Stomach (tissue), 9 donors: ENCODE data around the gene CHERP. TPM values are rescaled to one million over a fixed set of nuclear protein-coding genes. Genes with fewer than 3 reads are reported as not detected.

ENCODE experiments used
- DNase-seq, 2 donors: peaks; one replicate each; pipeline versions ENCODE4 v3.0.0 to v3.0.0-alpha.2; 2013 to 2019
- H3K27ac ChIP-seq, 5 donors: fragments of 200-600 bp in 4 of 5; sonication (generic) in 4 of 5; one replicate each; pipeline ENCODE4 v1.5.1; 2013 to 2019; ENCODE audit warnings: mild to moderate bottlenecking in 1 of 5, moderate library complexity in 1 of 5
- H3K27me3 ChIP-seq, 3 donors: fragments of 200-600 bp; sonication (generic); one replicate each; pipeline ENCODE4 v1.5.1; 2017 to 2019; ENCODE audit warnings: mixed run types in 1 of 3
- H3K36me3 ChIP-seq, 4 donors: fragments of 200-600 bp; sonication (generic); 1 replicate in 3 of 4; 2 replicates in 1 of 4; pipeline ENCODE4 v1.5.1; 2016 to 2019
- H3K4me1 ChIP-seq, 4 donors: fragments of 200-600 bp; sonication (generic); one replicate each; pipeline ENCODE4 v1.5.1; 2016 to 2019
- H3K4me3 ChIP-seq, 4 donors: fragments of 200-600 bp; sonication (generic) in 3 of 4; one replicate each; pipeline ENCODE4 v1.5.1; 2016 to 2019; ENCODE audit warnings: mild to moderate bottlenecking in 1 of 4
- H3K9me3 ChIP-seq, 4 donors: fragments of 200-600 bp; sonication (generic); one replicate each; pipeline ENCODE4 v1.5.1; 2016 to 2019
- CTCF ChIP-seq, 7 experiments: fragments of 450-650 bp in 4 of 7; fragments of 200-600 bp in 3 of 7; sonication (generic) in 3 of 7; IDR thresholded peaks; one replicate each; pipeline ENCODE4 v1.5.1; 2016 to 2019; ENCODE audit warnings: antibody characterized with exemption in 7 of 7, control low read depth in 2 of 7, mild to moderate bottlenecking in 1 of 7
- EP300 ChIP-seq: sonication (generic); formaldehyde crosslinking; IDR thresholded peaks from one replicate; pipeline ENCODE4 v1.6.1; 2017; ENCODE audit warnings: antibody characterized with exemption
- POLR2A ChIP-seq, 4 donors: fragments of 450-650 bp; IDR thresholded peaks; one replicate each; pipeline ENCODE4 v1.6.1; 2016; ENCODE audit warnings: antibody characterized with exemption in 4 of 4, control low read depth in 2 of 4, mild to moderate bottlenecking in 1 of 4, moderate library complexity in 1 of 4
- POLR2AphosphoS5 ChIP-seq, 3 donors: sonication (generic); formaldehyde crosslinking; IDR thresholded peaks; one replicate each; pipeline ENCODE4 v1.6.1; 2016; ENCODE audit warnings: antibody characterized with exemption in 3 of 3
- WGBS, 5 donors: extraction: QIAGEN DNeasy Blood & Tissue Kit in 3 of 5; methylation state at CpG; one replicate each; pipeline versions ENCODE4 v1.1.5 to v1.1.7; 2013 to 2018; 5-methylcytosine and 5-hydroxymethylcytosine counted together
- intact Hi-C: fragments of 100-400 bp; cut with DNase I; formaldehyde crosslinking; loops from one replicate; pipeline ENCODE4 v1.15.1; 2023; ENCODE audit warnings: low total_unique reads
- polyA plus RNA-seq, 3 donors: library from polyadenylated mRNA; stranded (reverse); fragments of 200-250 nt; gene quantifications; one replicate each; pipeline ENCODE4 v1.2.3, GENCODE V29; 2013
- total RNA-seq, 5 donors: library from RNA; depleted of rRNA; stranded (reverse); fragments of >200 nt; gene quantifications; one replicate each; pipeline versions ENCODE4 v1.1.0 to v1.2.3, GENCODE V29; 2014 to 2016
- donor health status: healthy with polysubstance abuse.
- donor health status: Bipolar disorder and iron deficiency.
- donor health status: healthy.

Gene CHERP
- total and polyA plus RNA-seq, 8 donors: 3.5 to 64.7 (median 11.5) TPM

- WGBS, 5 donors: 93 to 95% (median 94%) methylated on average over 39 to 54 of the region's 54 CpGs
- intact Hi-C loops: no loop called here
- H3K27me3 ChIP-seq: no peaks in the 10 kb centered on the region
- no peaks in the 10 kb centered on the region for H3K9me3 ChIP-seq
- peaks cover 100% of the 10 kb centered on the region in 4 donors for H3K36me3 ChIP-seq
- peaks cover 0 to 6% (median 0%) of the 10 kb centered on the region in 4 donors for H3K4me1 ChIP-seq
- no peak for DNase-seq
- H3K4me3 ChIP-seq: no peak overlapping the region
- H3K27ac ChIP-seq: no peak overlapping the region
- TF ChIP-seq CTCF (IDR thresholded peaks at IDR 0.05): no peak
- TF ChIP-seq POLR2AphosphoS5 (IDR thresholded peaks at IDR 0.05): no peak
- TF ChIP-seq POLR2A (IDR thresholded peaks at IDR 0.05): no peak
- no peak for TF ChIP-seq EP300
Measured at GRCh38 chr19:16524991-16525734, 17.1 kb downstream of the CHERP start.

GRCh38 chr19:16522559-16523377 lies 19.5 kb downstream of the CHERP start:
- intact Hi-C loops: no loop called here
- Histone ChIP-seq H3K4me1 (peaks cover 0 to 6% (median 0%) of the 10 kb centered on the region in 4 donors), H3K36me3 (peaks cover 94 to 100% (median 100%) of the 10 kb centered on the region in 4 donors), H3K9me3 (no peaks in the 10 kb centered on the region), H3K27me3 (no peaks in the 10 kb centered on the region), H3K27ac (no peak overlapping the region), H3K4me3 (no peak overlapping the region)
- WGBS, 5 donors: 93 to 97% (median 94%) methylated on average over 23 to 25 of the region's 25 CpGs
- DNase-seq: no peak
- TF ChIP-seq EP300 (no peak), POLR2A (IDR thresholded peaks at IDR 0.05) (no peak), POLR2AphosphoS5 (IDR thresholded peaks at IDR 0.05) (no peak), CTCF (IDR thresholded peaks at IDR 0.05) (no peak)

GRCh38 chr19:16521715-16522289 lies 20.4 kb downstream of the CHERP start:
- TF ChIP-seq CTCF (IDR thresholded peaks at IDR 0.05): no peak
- no peak for TF ChIP-seq POLR2A (IDR thresholded peaks at IDR 0.05)
- WGBS, 5 donors: 84 to 93% (median 92%) methylated on average over 10 of the region's 10 CpGs
- H3K36me3 ChIP-seq: peaks cover 92 to 100% (median 100%) of the 10 kb centered on the region in 4 donors
- intact Hi-C loops: no loop called here
- H3K4me1 ChIP-seq: peaks cover 0 to 5% (median 0%) of the 10 kb centered on the region in 4 donors
- no peaks in the 10 kb centered on the region for H3K27me3 ChIP-seq
- H3K27ac ChIP-seq: no peak overlapping the region
- no peak for DNase-seq
- no peaks in the 10 kb centered on the region for H3K9me3 ChIP-seq
- H3K4me3 ChIP-seq: no peak overlapping the region

DNA sequence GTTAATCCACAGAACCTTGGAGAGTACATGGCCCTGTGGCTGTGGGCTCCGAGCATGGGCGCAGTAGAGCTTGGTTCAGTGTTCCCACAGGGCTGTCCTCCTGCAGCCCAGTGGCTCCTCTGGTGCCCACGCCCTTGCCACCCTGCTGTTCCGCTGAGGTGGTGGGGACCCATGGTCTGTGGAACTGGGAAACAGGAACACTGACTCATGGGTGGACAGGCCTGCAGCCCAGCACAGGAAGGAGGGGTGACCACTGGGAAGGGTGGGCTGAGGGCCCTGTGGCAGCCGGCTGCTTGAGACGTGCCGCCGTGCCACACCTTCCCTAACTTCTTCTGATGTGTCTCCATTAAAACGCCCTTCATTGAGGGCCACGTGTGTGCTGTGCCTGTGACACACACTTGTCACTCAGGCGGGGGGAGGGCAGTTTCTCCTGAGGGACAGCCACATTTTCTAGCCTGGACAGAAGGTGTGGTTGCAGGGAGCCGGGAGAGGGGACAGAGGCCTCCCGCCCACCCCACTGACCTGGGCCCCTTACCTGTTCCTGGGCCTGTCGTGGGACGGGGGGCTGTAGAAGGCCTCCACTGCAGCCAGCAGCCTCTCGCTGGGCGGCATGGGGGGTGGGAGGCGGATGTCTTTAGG lies 21.1 kb downstream of the CHERP start:
- DNase-seq: no peak
- H3K27ac ChIP-seq: no peak overlapping the region
- intact Hi-C loops: no loop called here
- peaks cover 89 to 100% (median 99%) of the 10 kb centered on the region in 4 donors for H3K36me3 ChIP-seq
- no peak overlapping the region for H3K4me3 ChIP-seq
- no peaks in the 10 kb centered on the region for H3K4me1 ChIP-seq
- no peaks in the 10 kb centered on the region for H3K9me3 ChIP-seq
- TF ChIP-seq EP300 (no peak), POLR2AphosphoS5 (IDR thresholded peaks at IDR 0.05) (no peak), POLR2A (IDR thresholded peaks at IDR 0.05) (no peak), CTCF (IDR thresholded peaks at IDR 0.05) (no peak)
- H3K27me3 ChIP-seq: no peaks in the 10 kb centered on the region
- WGBS, 5 donors: 83 to 92% (median 88%) methylated on average over 11 to 18 of the region's 18 CpGs
